Stomach (tissue), 4 donors: ENCODE data around the gene ITGA3.

Source experiments
- POLR2AphosphoS5 ChIP-seq, 3 donors: sonication (generic); formaldehyde crosslinking; IDR thresholded peaks; one replicate each; pipeline ENCODE4 v1.6.1; 2016; ENCODE audit warnings: antibody characterized with exemption in 3 of 3
- TF ChIP-seq, protein P1 (sequence below), 7 experiments: fragments of 450-650 bp in 4 of 7; fragments of 200-600 bp in 3 of 7; sonication (generic) in 3 of 7; IDR thresholded peaks; one replicate each; pipeline ENCODE4 v1.5.1; 2016 to 2019; ENCODE audit warnings: antibody characterized with exemption in 7 of 7, control low read depth in 2 of 7, mild to moderate bottlenecking in 1 of 7

DNA sequence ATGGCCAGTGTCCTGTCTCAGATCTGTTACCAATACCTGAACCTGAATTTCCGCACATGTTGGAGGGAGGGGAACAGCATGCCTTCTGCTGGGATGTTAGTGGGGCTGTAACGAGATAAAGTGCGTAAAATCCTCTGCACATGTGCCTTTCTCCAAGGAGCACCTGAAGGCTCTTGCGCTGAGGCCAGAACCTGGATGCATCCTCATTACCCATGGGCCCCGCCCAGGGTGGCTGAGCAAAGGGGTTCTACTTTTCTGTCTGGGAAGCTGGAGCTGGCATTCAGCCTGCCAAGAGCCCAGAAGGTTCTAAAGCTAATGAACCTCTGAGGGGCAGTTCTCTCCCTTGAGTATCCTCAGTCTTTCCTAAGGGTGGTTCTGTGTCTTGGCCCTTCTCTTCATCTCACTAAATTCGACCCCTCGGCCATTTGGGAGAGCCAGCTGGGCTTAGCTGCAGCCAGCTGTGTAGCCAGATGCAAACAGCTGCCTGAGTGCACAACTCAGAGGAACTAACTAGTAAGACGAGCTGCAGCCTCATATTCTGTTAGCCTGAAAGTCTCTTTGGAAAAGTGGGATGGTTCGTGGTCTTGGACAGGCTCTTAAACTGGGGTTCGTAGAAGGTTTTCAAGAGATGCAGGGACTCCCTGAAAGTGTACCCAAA, 2.5 kb downstream of the ITGA3 start:
- TF ChIP-seq, protein P1, sequence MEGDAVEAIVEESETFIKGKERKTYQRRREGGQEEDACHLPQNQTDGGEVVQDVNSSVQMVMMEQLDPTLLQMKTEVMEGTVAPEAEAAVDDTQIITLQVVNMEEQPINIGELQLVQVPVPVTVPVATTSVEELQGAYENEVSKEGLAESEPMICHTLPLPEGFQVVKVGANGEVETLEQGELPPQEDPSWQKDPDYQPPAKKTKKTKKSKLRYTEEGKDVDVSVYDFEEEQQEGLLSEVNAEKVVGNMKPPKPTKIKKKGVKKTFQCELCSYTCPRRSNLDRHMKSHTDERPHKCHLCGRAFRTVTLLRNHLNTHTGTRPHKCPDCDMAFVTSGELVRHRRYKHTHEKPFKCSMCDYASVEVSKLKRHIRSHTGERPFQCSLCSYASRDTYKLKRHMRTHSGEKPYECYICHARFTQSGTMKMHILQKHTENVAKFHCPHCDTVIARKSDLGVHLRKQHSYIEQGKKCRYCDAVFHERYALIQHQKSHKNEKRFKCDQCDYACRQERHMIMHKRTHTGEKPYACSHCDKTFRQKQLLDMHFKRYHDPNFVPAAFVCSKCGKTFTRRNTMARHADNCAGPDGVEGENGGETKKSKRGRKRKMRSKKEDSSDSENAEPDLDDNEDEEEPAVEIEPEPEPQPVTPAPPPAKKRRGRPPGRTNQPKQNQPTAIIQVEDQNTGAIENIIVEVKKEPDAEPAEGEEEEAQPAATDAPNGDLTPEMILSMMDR (IDR thresholded peaks at IDR 0.05) = no peak
- TF ChIP-seq POLR2AphosphoS5 (IDR thresholded peaks at IDR 0.05) = peak in 1 of 3 donors; percentile 57
